ENCODE results near the gene SUSD2.
A peak's percentile ranks its signal among the peaks of the same experiment; 100 is the strongest.

Gene SUSD2

GRCh38 chr22:24153353-24153752 is 27.9 kb upstream of the SUSD2 start:
- no peak for DNase-seq (ENCODE audit: extremely low read depth in 1 of 2, low read depth in 1 of 2)

- DNase-seq (ENCODE audit: extremely low read depth in 1 of 2, low read depth in 1 of 2), result no peak
Measured at GRCh38 chr22:24153959-24154358, 27.3 kb upstream of the SUSD2 start.

- no peak for DNase-seq (ENCODE audit: extremely low read depth in 1 of 2, low read depth in 1 of 2)
Measured at GRCh38 chr22:24154826-24155225, 26.5 kb upstream of the SUSD2 start.

- DNase-seq (ENCODE audit: extremely low read depth in 1 of 2, low read depth in 1 of 2), result peak in 1 of 2 donors; percentile 14
Measured at GRCh38 chr22:24155627-24156140, 25.6 kb upstream of the SUSD2 start.

- peak; percentile 16 to 43 for DNase-seq (ENCODE audit: extremely low read depth in 1 of 2, low read depth in 1 of 2)
Measured at GRCh38 chr22:24156141-24156912, 25.0 kb upstream of the SUSD2 start.

GRCh38 chr22:24156913-24157821 is 24.1 kb upstream of the SUSD2 start:
- peak; percentile 63 to 77 for DNase-seq (ENCODE audit: extremely low read depth in 1 of 2, low read depth in 1 of 2)

GRCh38 chr22:24157822-24158135 is 23.5 kb upstream of the SUSD2 start:
- no peak for DNase-seq (ENCODE audit: extremely low read depth in 1 of 2, low read depth in 1 of 2)

- no peak for DNase-seq (ENCODE audit: extremely low read depth in 1 of 2, low read depth in 1 of 2)
Measured at GRCh38 chr22:24159650-24160049, 21.6 kb upstream of the SUSD2 start.

- no peak for DNase-seq (ENCODE audit: extremely low read depth in 1 of 2, low read depth in 1 of 2)
Measured at GRCh38 chr22:24160546-24160945, 20.7 kb upstream of the SUSD2 start.

- DNase-seq (ENCODE audit: extremely low read depth in 1 of 2, low read depth in 1 of 2), result no peak
Measured at GRCh38 chr22:24161485-24161884, 19.8 kb upstream of the SUSD2 start.

GRCh38 chr22:24161909-24162308 is 19.4 kb upstream of the SUSD2 start:
- DNase-seq (ENCODE audit: extremely low read depth in 1 of 2, low read depth in 1 of 2), result no peak

GRCh38 chr22:24162436-24162835 is 18.9 kb upstream of the SUSD2 start:
- DNase-seq (ENCODE audit: extremely low read depth in 1 of 2, low read depth in 1 of 2), result no peak

GRCh38 chr22:24164243-24164642 is 17.0 kb upstream of the SUSD2 start:
- no peak for DNase-seq (ENCODE audit: extremely low read depth in 1 of 2, low read depth in 1 of 2)

GRCh38 chr22:24164940-24165339 is 16.3 kb upstream of the SUSD2 start:
- DNase-seq (ENCODE audit: extremely low read depth in 1 of 2, low read depth in 1 of 2), result no peak

- DNase-seq (ENCODE audit: extremely low read depth in 1 of 2, low read depth in 1 of 2), result no peak
Measured at GRCh38 chr22:24165673-24166072, 15.6 kb upstream of the SUSD2 start.

- DNase-seq (ENCODE audit: extremely low read depth in 1 of 2, low read depth in 1 of 2), result no peak
Measured at GRCh38 chr22:24166811-24167210, 14.5 kb upstream of the SUSD2 start.

GRCh38 chr22:24169439-24170058 is 11.7 kb upstream of the SUSD2 start:
- DNase-seq (ENCODE audit: extremely low read depth in 1 of 2, low read depth in 1 of 2), result no peak

GRCh38 chr22:24170188-24170587 is 11.1 kb upstream of the SUSD2 start:
- DNase-seq (ENCODE audit: extremely low read depth in 1 of 2, low read depth in 1 of 2), result no peak

GRCh38 chr22:24170632-24171031 is 10.7 kb upstream of the SUSD2 start:
- DNase-seq (ENCODE audit: extremely low read depth in 1 of 2, low read depth in 1 of 2), result no peak

- no peak for DNase-seq (ENCODE audit: extremely low read depth in 1 of 2, low read depth in 1 of 2)
Measured at GRCh38 chr22:24171822-24172221, 9.5 kb upstream of the SUSD2 start.

- peak; percentile 31 to 56 for DNase-seq (ENCODE audit: extremely low read depth in 1 of 2, low read depth in 1 of 2)
Measured at GRCh38 chr22:24175160-24175808, 6.0 kb upstream of the SUSD2 start.
